ENCODE results near the gene DPY19L1.
"Not testable (repeated sequence)": the region's sequence is repeated elsewhere in the genome, so short reads cannot be mapped to it uniquely, and the experiment has no call there.

Gene DPY19L1

DNA sequence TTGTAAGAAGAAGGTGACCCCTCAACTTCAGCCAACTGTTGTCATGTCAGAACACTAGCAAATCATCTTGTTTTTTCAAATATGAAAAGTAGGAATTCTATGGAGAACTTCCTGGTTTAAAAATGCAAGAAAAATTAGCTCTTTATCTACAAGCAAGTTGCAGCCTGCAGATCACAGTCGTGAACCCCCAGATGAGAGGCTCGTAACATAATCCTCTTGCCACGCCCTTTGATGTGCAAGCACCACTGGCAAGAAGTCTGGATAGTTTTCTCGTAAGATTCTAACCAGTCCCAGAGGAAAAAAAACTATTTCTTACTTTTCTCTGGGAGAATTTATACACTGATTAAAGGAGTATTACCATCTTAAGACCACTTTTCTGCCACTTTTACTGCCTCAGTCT, 132.3 kb downstream of the DPY19L1 start:
- ATAC-seq = no peak
- TF ChIP-seq ZNF565 (CRISPR knock-in tag; conservative IDR thresholded peaks at IDR 0.05; ENCODE audit: low read depth) (no peak), ZNF70 (CRISPR knock-in tag; IDR thresholded peaks at IDR 0.05) (no peak), ZFP30 (CRISPR knock-in tag; IDR thresholded peaks at IDR 0.05) (no peak), PPARA (CRISPR knock-in tag; IDR thresholded peaks at IDR 0.05; ENCODE audit: borderline replicate concordance) (no peak), OSR1 (CRISPR knock-in tag; IDR thresholded peaks at IDR 0.05) (no peak), ESRRG (CRISPR knock-in tag; IDR thresholded peaks at IDR 0.05) (no peak), CSDC2 (CRISPR knock-in tag; IDR thresholded peaks at IDR 0.05) (no peak), ZNF8 (CRISPR knock-in tag; IDR thresholded peaks at IDR 0.05) (no peak), TOX (CRISPR knock-in tag; IDR thresholded peaks at IDR 0.05; ENCODE audit: borderline replicate concordance) (no peak), ARNTL (CRISPR knock-in tag; IDR thresholded peaks at IDR 0.05; ENCODE audit: borderline replicate concordance, low read depth) (no peak), RARB (CRISPR knock-in tag; IDR thresholded peaks at IDR 0.05) (no peak), ISL1 (CRISPR knock-in tag; IDR thresholded peaks at IDR 0.05) (no peak), GLIS3 (CRISPR knock-in tag; IDR thresholded peaks at IDR 0.05) (no peak), ZC3H10 (CRISPR knock-in tag; IDR thresholded peaks at IDR 0.05) (no peak)
- TF ChIP-seq, protein P1, sequence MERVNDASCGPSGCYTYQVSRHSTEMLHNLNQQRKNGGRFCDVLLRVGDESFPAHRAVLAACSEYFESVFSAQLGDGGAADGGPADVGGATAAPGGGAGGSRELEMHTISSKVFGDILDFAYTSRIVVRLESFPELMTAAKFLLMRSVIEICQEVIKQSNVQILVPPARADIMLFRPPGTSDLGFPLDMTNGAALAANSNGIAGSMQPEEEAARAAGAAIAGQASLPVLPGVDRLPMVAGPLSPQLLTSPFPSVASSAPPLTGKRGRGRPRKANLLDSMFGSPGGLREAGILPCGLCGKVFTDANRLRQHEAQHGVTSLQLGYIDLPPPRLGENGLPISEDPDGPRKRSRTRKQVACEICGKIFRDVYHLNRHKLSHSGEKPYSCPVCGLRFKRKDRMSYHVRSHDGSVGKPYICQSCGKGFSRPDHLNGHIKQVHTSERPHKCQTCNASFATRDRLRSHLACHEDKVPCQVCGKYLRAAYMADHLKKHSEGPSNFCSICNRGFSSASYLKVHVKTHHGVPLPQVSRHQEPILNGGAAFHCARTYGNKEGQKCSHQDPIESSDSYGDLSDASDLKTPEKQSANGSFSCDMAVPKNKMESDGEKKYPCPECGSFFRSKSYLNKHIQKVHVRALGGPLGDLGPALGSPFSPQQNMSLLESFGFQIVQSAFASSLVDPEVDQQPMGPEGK (CRISPR knock-in tag; IDR thresholded peaks at IDR 0.05; ENCODE audit: borderline replicate concordance) = no peak
- TF ChIP-seq, protein P2, sequence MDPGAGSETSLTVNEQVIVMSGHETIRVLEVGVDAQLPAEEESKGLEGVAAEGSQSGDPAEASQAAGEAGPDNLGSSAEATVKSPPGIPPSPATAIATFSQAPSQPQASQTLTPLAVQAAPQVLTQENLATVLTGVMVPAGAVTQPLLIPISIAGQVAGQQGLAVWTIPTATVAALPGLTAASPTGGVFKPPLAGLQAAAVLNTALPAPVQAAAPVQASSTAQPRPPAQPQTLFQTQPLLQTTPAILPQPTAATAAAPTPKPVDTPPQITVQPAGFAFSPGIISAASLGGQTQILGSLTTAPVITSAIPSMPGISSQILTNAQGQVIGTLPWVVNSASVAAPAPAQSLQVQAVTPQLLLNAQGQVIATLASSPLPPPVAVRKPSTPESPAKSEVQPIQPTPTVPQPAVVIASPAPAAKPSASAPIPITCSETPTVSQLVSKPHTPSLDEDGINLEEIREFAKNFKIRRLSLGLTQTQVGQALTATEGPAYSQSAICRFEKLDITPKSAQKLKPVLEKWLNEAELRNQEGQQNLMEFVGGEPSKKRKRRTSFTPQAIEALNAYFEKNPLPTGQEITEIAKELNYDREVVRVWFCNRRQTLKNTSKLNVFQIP (CRISPR knock-in tag; IDR thresholded peaks at IDR 0.05; ENCODE audit: borderline replicate concordance, low read depth) = no peak
- TF ChIP-seq, protein P3, sequence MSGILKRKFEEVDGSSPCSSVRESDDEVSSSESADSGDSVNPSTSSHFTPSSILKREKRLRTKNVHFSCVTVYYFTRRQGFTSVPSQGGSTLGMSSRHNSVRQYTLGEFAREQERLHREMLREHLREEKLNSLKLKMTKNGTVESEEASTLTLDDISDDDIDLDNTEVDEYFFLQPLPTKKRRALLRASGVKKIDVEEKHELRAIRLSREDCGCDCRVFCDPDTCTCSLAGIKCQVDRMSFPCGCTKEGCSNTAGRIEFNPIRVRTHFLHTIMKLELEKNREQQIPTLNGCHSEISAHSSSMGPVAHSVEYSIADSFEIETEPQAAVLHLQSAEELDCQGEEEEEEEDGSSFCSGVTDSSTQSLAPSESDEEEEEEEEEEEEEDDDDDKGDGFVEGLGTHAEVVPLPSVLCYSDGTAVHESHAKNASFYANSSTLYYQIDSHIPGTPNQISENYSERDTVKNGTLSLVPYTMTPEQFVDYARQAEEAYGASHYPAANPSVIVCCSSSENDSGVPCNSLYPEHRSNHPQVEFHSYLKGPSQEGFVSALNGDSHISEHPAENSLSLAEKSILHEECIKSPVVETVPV (CRISPR knock-in tag; IDR thresholded peaks at IDR 0.05) = no peak

DNA sequence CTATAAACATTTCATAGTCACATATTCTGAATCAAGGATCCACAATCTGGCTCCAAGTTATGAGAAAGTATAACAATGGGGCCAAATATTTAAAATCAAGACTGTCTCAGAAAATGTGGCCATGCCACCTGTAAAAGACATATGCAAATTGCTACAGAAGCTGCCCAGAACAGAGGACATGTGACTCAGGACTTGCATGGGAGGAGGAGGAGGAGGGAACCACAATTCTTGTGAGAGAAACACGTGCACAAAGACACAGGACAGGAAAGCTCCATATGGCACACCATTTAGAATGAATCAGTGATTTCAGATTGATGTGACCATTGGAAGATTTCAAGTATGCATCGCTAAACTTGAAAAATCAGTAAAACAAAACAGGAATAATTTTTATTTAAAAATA, 133.4 kb downstream of the DPY19L1 start:
- ATAC-seq = not testable (repeated sequence)

DNA sequence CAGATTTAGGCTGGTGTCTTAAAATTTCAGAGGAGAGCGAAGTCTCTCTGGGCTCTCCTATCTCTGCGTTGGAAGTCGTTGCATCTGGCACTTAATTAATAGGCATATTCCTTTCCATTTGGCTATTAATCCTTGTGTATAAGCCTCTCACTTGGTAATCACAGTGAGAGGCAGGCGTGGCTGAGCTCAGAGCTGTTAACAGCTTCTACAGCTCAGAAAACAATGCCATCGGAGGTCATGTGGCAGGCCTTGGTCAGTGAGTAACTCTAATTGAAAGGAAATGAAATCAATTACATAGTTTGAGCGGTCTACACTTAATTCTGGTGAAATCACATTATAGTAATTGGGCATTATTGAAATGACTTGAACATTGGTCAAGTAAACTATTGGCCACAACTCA, 135.1 kb downstream of the DPY19L1 start:
- TF ChIP-seq ISL1 (CRISPR knock-in tag; IDR thresholded peaks at IDR 0.05) (no peak), ARNTL (CRISPR knock-in tag; IDR thresholded peaks at IDR 0.05; ENCODE audit: borderline replicate concordance, low read depth) (no peak), ZFP3 (CRISPR knock-in tag; IDR thresholded peaks at IDR 0.05) (no peak), ZNF8 (CRISPR knock-in tag; IDR thresholded peaks at IDR 0.05) (no peak), TSHZ2 (CRISPR knock-in tag; IDR thresholded peaks at IDR 0.05) (no peak), ZNF565 (CRISPR knock-in tag; conservative IDR thresholded peaks at IDR 0.05; ENCODE audit: low read depth) (no peak), RARB (CRISPR knock-in tag; IDR thresholded peaks at IDR 0.05) (no peak), ZNF70 (CRISPR knock-in tag; IDR thresholded peaks at IDR 0.05) (no peak), ESRRG (CRISPR knock-in tag; IDR thresholded peaks at IDR 0.05) (no peak), OSR1 (CRISPR knock-in tag; IDR thresholded peaks at IDR 0.05) (no peak)
- TF ChIP-seq, protein P3 (CRISPR knock-in tag; IDR thresholded peaks at IDR 0.05) = no peak

More for the DNA sequence above, 135.1 kb downstream of the DPY19L1 start:
- ATAC-seq = no peak

Measured in SK-N-SH treated with all-trans-retinoic acid at 6 μM for 48 hours (cell line).